Suprapubic skin (tissue), 4 donors: Measurements from ENCODE around the gene SOX9. TPM values are rescaled to one million over a fixed set of nuclear protein-coding genes. Genes with fewer than 3 reads are reported as not detected.
A peak's percentile ranks its signal among the peaks of the same experiment; 100 is the strongest.

Experiments used
- DNase-seq, 2 donors: peaks; one replicate each; pipeline ENCODE4 v3.0.0-alpha.2; 2019; ENCODE audit warnings: low spot score in 2 of 2
- H3K27ac ChIP-seq: fragments of 200-600 bp; sonication (generic); one replicate; pipeline ENCODE4 v1.5.1; 2019
- H3K27me3 ChIP-seq: fragments of 200-600 bp; sonication (generic); one replicate; pipeline ENCODE4 v1.5.1; 2019
- H3K36me3 ChIP-seq: fragments of 200-600 bp; sonication (generic); one replicate; pipeline ENCODE4 v1.5.1; 2019
- H3K4me1 ChIP-seq: fragments of 200-600 bp; sonication (generic); one replicate; pipeline ENCODE4 v1.5.1; 2019
- H3K4me3 ChIP-seq: fragments of 200-600 bp; sonication (generic); one replicate; pipeline ENCODE4 v1.5.1; 2019; ENCODE audit warnings: mild to moderate bottlenecking
- H3K9me3 ChIP-seq: fragments of 200-600 bp; sonication (generic); one replicate; pipeline ENCODE4 v1.5.1; 2019
- CTCF ChIP-seq, 2 donors: fragments of 200-600 bp in 1 of 2; fragments of 450-650 bp in 1 of 2; sonication (generic) in 1 of 2; IDR thresholded peaks; one replicate each; pipeline ENCODE4 v1.5.1; 2016 to 2019; ENCODE audit warnings: antibody characterized with exemption in 2 of 2, mild to moderate bottlenecking in 1 of 2, moderate library complexity in 1 of 2
- EP300 ChIP-seq: sonication (generic); formaldehyde crosslinking; IDR thresholded peaks from one replicate; pipeline ENCODE4 v1.6.1; 2017; ENCODE audit warnings: antibody characterized with exemption
- POLR2A ChIP-seq, 2 donors: fragments of 450-650 bp; IDR thresholded peaks; one replicate each; pipeline ENCODE4 v1.6.1; 2017; ENCODE audit warnings: antibody characterized with exemption in 2 of 2, mild to moderate bottlenecking in 2 of 2, moderate library complexity in 2 of 2
- POLR2AphosphoS5 ChIP-seq, 3 donors: sonication (generic); formaldehyde crosslinking; IDR thresholded peaks; one replicate each; pipeline ENCODE4 v1.6.1; 2017; ENCODE audit warnings: antibody characterized with exemption in 3 of 3
- WGBS: methylation state at CpG from one replicate; pipeline ENCODE4 v1.1.5; 2018; 5-methylcytosine and 5-hydroxymethylcytosine counted together
- total RNA-seq, 4 donors: library from RNA; depleted of rRNA; stranded (reverse); fragments of >200 nt; gene quantifications; one replicate each; pipeline ENCODE4 v1.1.0, GENCODE V29; 2016

The SOX9 gene
- total RNA-seq, 4 donors from 2014 or later, result 30.0 to 52.3 (median 42.9) TPM

- peak overlapping the region; percentile 61 for H3K4me3 ChIP-seq
- no peak overlapping the region for H3K27ac ChIP-seq
- H3K36me3 ChIP-seq, result peaks cover 3% of the 10 kb centered on the region
- DNase-seq, result no peak
- peaks cover 50% of the 10 kb centered on the region for H3K27me3 ChIP-seq
- 81% methylated on average over 7 of the region's 7 CpGs for WGBS
- TF ChIP-seq POLR2AphosphoS5 (IDR thresholded peaks at IDR 0.05), result peak in 1 of 3 donors; percentile 38
- no peak for TF ChIP-seq POLR2A (IDR thresholded peaks at IDR 0.05)
- H3K9me3 ChIP-seq, result no peaks in the 10 kb centered on the region
- peaks cover 37% of the 10 kb centered on the region for H3K4me1 ChIP-seq
These were observed 3.6 kb downstream of the SOX9 start for GRCh38 chr17:72124438-72124775.

GRCh38 chr17:72125226-72125651 lies 4.4 kb downstream of the SOX9 start:
- DNase-seq, result no peak
- TF ChIP-seq EP300 (no peak), POLR2AphosphoS5 (IDR thresholded peaks at IDR 0.05) (no peak), CTCF (IDR thresholded peaks at IDR 0.05) (no peak), POLR2A (IDR thresholded peaks at IDR 0.05) (no peak)
- peaks cover 31% of the 10 kb centered on the region for H3K4me1 ChIP-seq
- 68% methylated on average over 4 of the region's 4 CpGs for WGBS
- H3K9me3 ChIP-seq, result no peaks in the 10 kb centered on the region
- H3K27me3 ChIP-seq, result peaks cover 48% of the 10 kb centered on the region
- peak overlapping the region; percentile 5 for H3K27ac ChIP-seq
- peak overlapping the region; percentile 61 for H3K4me3 ChIP-seq
- peaks cover 3% of the 10 kb centered on the region for H3K36me3 ChIP-seq

- no peak for TF ChIP-seq POLR2AphosphoS5 (IDR thresholded peaks at IDR 0.05)
- no peak for TF ChIP-seq CTCF (IDR thresholded peaks at IDR 0.05)
- TF ChIP-seq EP300, result no peak
- no peak for TF ChIP-seq POLR2A (IDR thresholded peaks at IDR 0.05)
- Histone ChIP-seq H3K4me1 (peaks cover 27% of the 10 kb centered on the region), H3K27me3 (peaks cover 43% of the 10 kb centered on the region), H3K9me3 (no peaks in the 10 kb centered on the region), H3K4me3 (peak overlapping the region; percentile 61), H3K27ac (peak overlapping the region; percentile 41), H3K36me3 (peaks cover 3% of the 10 kb centered on the region)
- DNase-seq, result no peak
These were observed 4.9 kb downstream of the SOX9 start for GRCh38 chr17:72125742-72126141.

GRCh38 chr17:72126575-72127486 lies 6.0 kb downstream of the SOX9 start:
- Histone ChIP-seq H3K9me3 (no peaks in the 10 kb centered on the region), H3K4me1 (peaks cover 17% of the 10 kb centered on the region), H3K4me3 (no peak overlapping the region), H3K36me3 (peaks cover 3% of the 10 kb centered on the region), H3K27me3 (peaks cover 33% of the 10 kb centered on the region), H3K27ac (peak overlapping the region; percentile 41)
- no peak for TF ChIP-seq CTCF (IDR thresholded peaks at IDR 0.05)
- TF ChIP-seq POLR2AphosphoS5 (IDR thresholded peaks at IDR 0.05), result no peak
- TF ChIP-seq POLR2A (IDR thresholded peaks at IDR 0.05), result no peak
- TF ChIP-seq EP300, result no peak
- no peak for DNase-seq
- 62% methylated on average over 8 of the region's 8 CpGs for WGBS

GRCh38 chr17:72128039-72128438 lies 7.2 kb downstream of the SOX9 start:
- no peaks in the 10 kb centered on the region for H3K36me3 ChIP-seq
- WGBS, result 83% methylated on average over 3 of the region's 3 CpGs
- TF ChIP-seq CTCF (IDR thresholded peaks at IDR 0.05) (no peak), POLR2A (IDR thresholded peaks at IDR 0.05) (no peak), EP300 (no peak), POLR2AphosphoS5 (IDR thresholded peaks at IDR 0.05) (no peak)
- peaks cover 5% of the 10 kb centered on the region for H3K4me1 ChIP-seq
- no peak overlapping the region for H3K27ac ChIP-seq
- DNase-seq, result no peak
- H3K4me3 ChIP-seq, result no peak overlapping the region
- peaks cover 24% of the 10 kb centered on the region for H3K27me3 ChIP-seq
- H3K9me3 ChIP-seq, result no peaks in the 10 kb centered on the region
